CD4-positive, alpha-beta T cell treated with Interleukin-21 for 1 hour (primary cell): ENCODE results near the gene HHAT.
"Not testable (repeated sequence)": the region's sequence is repeated elsewhere in the genome, so short reads cannot be mapped to it uniquely, and the experiment has no call there.

Source experiments
- DNase-seq: peaks from one replicate; pipeline ENCODE4 v3.0.0-alpha.2; 2020

The HHAT gene

GRCh38 chr1:210654176-210654981, 325.7 kb downstream of the HHAT start:
- DNase-seq, result no peak

- DNase-seq, result no peak
Measured at GRCh38 chr1:210655511-210655910, 326.8 kb downstream of the HHAT start.

GRCh38 chr1:210657806-210658205, 329.1 kb downstream of the HHAT start:
- no peak for DNase-seq

- not testable (repeated sequence) for DNase-seq
Measured at GRCh38 chr1:210661520-210661919, 332.8 kb downstream of the HHAT start.

- DNase-seq, result no peak
Measured at GRCh38 chr1:210662291-210663050, 333.8 kb downstream of the HHAT start.

- no peak for DNase-seq
Measured at GRCh38 chr1:210663730-210664573, 335.2 kb downstream of the HHAT start.

- no peak for DNase-seq
Measured at GRCh38 chr1:210669951-210670350, 341.2 kb downstream of the HHAT start.

- no peak for DNase-seq
Measured at GRCh38 chr1:210674151-210674550, 345.4 kb downstream of the HHAT start.

GRCh38 chr1:210676539-210676938, 347.8 kb downstream of the HHAT start:
- DNase-seq, result no peak

- DNase-seq, result no peak
Measured at GRCh38 chr1:210677533-210677932, 348.8 kb downstream of the HHAT start.

- no peak for DNase-seq
Measured at GRCh38 chr1:210678306-210678705, 349.6 kb downstream of the HHAT start.

- DNase-seq, result no peak
Measured at GRCh38 chr1:210681158-210681557, 352.5 kb downstream of the HHAT start.

- no peak for DNase-seq
Measured at GRCh38 chr1:210683403-210684047, 354.8 kb downstream of the HHAT start.

GRCh38 chr1:210684466-210685294, 356.0 kb downstream of the HHAT start:
- no peak for DNase-seq

- DNase-seq, result no peak
Measured at GRCh38 chr1:210685295-210685650, 356.6 kb downstream of the HHAT start.

- DNase-seq, result no peak
Measured at GRCh38 chr1:210686841-210687240, 358.1 kb downstream of the HHAT start.

GRCh38 chr1:210687582-210688279, 359.0 kb downstream of the HHAT start:
- DNase-seq, result no peak

- no peak for DNase-seq
Measured at GRCh38 chr1:210688512-210689234, 360.0 kb downstream of the HHAT start.

GRCh38 chr1:210689826-210690225, 361.1 kb downstream of the HHAT start:
- DNase-seq, result no peak

GRCh38 chr1:210690236-210690635, 361.5 kb downstream of the HHAT start:
- DNase-seq, result no peak
